WTC11 (cell line): ENCODE measurements around the gene KCNJ16.

Experiments used
- ATF2 ChIP-seq: sonication (generic); formaldehyde crosslinking; IDR thresholded peaks from 2 replicates; pipeline ENCODE4 v1.8.1; 2022; ENCODE audit warnings: low read depth, missing genetic modification reagents, borderline replicate concordance
- CTCF ChIP-seq: fragments of 200-600 bp; IDR thresholded peaks from 2 replicates; pipeline ENCODE4 v1.8.0; 2022; ENCODE audit warnings: antibody characterized with exemption
- ESRRA ChIP-seq: sonication (generic); formaldehyde crosslinking; IDR thresholded peaks from 2 replicates; pipeline ENCODE4 v1.8.1; 2022; ENCODE audit warnings: mild to moderate bottlenecking, missing genetic modification reagents, borderline replicate concordance
- IRF1 ChIP-seq: sonication (generic); formaldehyde crosslinking; IDR thresholded peaks from 2 replicates; pipeline ENCODE4 v1.8.0; 2023; ENCODE audit warnings: missing genetic modification reagents
- NR2C2 ChIP-seq: sonication (generic); formaldehyde crosslinking; IDR thresholded peaks from 2 replicates; pipeline ENCODE4 v1.8.0; 2022; ENCODE audit warnings: mild to moderate bottlenecking, missing genetic modification reagents
- USF1 ChIP-seq: sonication (generic); formaldehyde crosslinking; IDR thresholded peaks from 2 replicates; pipeline ENCODE4 v1.8.0; 2022; ENCODE audit warnings: mild to moderate bottlenecking, missing genetic modification reagents
- ZNF138 ChIP-seq: sonication (generic); formaldehyde crosslinking; conservative IDR thresholded peaks from 2 replicates; pipeline ENCODE4 v1.8.1; 2022; ENCODE audit warnings: mild to moderate bottlenecking, moderate library complexity, missing genetic modification reagents
- ZNF232 ChIP-seq: sonication (generic); formaldehyde crosslinking; IDR thresholded peaks from 2 replicates; pipeline ENCODE4 v1.8.0; 2022; ENCODE audit warnings: mild to moderate bottlenecking, missing genetic modification reagents
- TF ChIP-seq, protein P1 (sequence below): sonication (generic); formaldehyde crosslinking; IDR thresholded peaks from 2 replicates; pipeline ENCODE4 v1.8.1; 2022; ENCODE audit warnings: missing genetic modification reagents, borderline replicate concordance

- TF ChIP-seq CTCF (no peak), ATF2 (no peak), ZNF138 (CRISPR knock-in tag) (no peak), ZNF232 (CRISPR knock-in tag) (no peak), NR2C2 (CRISPR knock-in tag) (no peak), USF1 (CRISPR knock-in tag) (no peak), IRF1 (CRISPR knock-in tag) (no peak), ESRRA (CRISPR knock-in tag) (no peak)
- TF ChIP-seq, protein P1, sequence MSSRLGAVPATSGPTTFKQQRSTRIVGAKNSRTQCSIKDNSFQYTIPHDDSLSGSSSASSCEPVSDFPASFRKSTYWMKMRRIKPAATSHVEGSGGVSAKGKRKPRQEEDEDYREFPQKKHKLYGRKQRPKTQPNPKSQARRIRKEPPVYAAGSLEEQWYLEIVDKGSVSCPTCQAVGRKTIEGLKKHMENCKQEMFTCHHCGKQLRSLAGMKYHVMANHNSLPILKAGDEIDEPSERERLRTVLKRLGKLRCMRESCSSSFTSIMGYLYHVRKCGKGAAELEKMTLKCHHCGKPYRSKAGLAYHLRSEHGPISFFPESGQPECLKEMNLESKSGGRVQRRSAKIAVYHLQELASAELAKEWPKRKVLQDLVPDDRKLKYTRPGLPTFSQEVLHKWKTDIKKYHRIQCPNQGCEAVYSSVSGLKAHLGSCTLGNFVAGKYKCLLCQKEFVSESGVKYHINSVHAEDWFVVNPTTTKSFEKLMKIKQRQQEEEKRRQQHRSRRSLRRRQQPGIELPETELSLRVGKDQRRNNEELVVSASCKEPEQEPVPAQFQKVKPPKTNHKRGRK (CRISPR knock-in tag) = no peak
These were observed 1.7 kb upstream of the KCNJ16 start for GRCh38 chr17:70073310-70073709.
